NCI-H460 (cell line): ENCODE data around the gene TSHZ3. TPM values are rescaled to one million over a fixed set of nuclear protein-coding genes. Genes with fewer than 3 reads are reported as not detected.

Source experiments
- DNase-seq: peaks from one replicate; pipeline ENCODE4 v3.0.0-alpha.2; 2016; ENCODE audit warnings: low read depth; ENCODE audit errors: extremely low read depth
- total RNA-seq: library from RNA; depleted of rRNA; stranded (reverse); fragments of >200 nt; shearing (Covaris generic); gene quantifications from 2 replicates; pipeline ENCODE4 v1.2.3, GENCODE V29; 2014

TSHZ3 gene
- total RNA-seq, 1 experiment from 2014 or later: 0.12 TPM

DNA sequence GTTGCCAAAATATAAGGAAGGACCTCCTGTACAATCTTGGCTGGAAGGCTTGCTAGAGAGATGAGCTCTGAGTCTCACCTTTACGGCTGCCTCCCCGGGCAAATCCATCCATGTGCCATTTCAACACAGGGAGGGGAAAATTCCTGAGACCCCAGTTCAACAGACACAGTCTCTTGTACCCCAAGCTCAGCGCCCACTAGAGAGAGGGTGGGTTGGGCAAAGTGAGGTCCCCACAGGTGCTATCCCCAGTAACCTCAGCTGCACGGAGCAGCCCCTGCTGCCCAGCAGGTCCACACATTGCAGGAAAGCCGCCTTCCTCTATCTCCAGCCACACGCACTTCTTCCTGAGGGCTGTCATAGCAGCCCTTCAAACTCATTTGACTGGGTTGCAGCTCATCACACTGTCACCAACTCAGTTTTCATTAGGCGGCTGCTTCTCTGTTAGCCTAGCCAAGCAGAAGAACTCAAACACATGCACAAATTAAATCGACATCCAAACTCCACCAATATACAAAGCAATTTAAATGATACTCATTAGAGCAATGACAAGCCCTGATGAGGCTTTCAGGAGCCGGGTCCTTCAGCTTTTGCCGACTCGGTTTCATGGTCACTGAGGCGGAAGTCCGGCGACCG lies 80.4 kb downstream of the TSHZ3 start:
- DNase-seq: no peak

- no peak for DNase-seq
Measured at GRCh38 chr19:31266731-31267130, 82.5 kb downstream of the TSHZ3 start.

- DNase-seq: no peak
Measured at GRCh38 chr19:31266196-31266595, 83.0 kb downstream of the TSHZ3 start.

DNA sequence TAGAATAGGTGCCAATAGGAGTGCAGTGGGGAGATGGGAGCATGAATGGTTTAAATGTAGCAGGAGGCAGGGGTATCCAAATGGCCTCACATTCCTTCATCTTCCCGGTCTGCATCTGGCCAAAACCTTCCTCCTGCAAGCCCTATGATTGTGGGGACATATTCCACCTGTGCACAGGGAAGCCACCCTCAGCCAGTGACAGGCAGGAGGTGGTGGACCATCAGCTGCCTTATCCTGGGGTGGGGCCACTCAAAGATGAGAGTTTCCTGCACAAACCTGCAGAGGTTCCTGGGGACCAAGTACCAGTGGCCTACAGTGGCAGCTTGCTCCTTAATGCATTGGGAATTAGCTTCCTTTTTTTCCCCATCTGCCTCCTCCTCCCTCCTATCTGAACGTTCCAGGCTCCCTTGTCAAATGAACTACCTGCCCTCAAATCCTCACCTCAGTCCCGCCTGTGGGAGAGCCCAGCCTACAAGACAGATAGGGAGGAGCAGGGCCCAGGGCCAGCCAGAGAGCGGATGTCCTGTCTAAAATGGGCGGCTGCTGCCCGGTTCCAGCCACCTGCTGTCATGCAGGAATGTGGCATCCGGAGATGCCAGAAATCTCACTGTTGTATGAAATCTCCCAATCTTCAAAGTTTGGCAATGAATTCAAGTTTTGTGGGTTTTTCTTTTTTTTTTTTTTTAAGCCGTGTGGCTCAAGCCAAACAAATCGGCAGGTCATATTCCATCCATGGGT lies 85.0 kb downstream of the TSHZ3 start:
- no peak for DNase-seq

DNA sequence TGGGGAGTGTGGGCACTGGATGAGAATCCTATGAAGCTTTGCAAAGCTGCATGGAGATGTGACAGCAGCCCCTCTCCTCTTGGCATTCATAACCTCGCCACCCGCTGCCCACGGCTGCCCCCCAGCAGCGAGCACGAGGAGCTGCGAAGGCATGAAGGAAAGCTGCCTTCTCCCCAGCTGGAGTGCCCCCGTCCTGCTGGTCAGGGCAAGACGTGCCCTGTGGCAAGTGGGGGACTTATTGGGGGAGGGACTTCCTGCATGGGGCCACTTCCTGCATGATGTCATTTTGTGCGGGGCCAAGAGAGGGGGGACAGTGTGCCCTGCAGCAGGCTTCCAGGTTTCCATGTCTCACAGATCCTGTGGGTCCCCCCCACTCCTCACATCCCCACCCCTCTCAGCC lies 85.9 kb downstream of the TSHZ3 start:
- DNase-seq: no peak

GRCh38 chr19:31262725-31263191 lies 86.5 kb downstream of the TSHZ3 start:
- DNase-seq: no peak

GRCh38 chr19:31261603-31262212 lies 87.5 kb downstream of the TSHZ3 start:
- no peak for DNase-seq

DNA sequence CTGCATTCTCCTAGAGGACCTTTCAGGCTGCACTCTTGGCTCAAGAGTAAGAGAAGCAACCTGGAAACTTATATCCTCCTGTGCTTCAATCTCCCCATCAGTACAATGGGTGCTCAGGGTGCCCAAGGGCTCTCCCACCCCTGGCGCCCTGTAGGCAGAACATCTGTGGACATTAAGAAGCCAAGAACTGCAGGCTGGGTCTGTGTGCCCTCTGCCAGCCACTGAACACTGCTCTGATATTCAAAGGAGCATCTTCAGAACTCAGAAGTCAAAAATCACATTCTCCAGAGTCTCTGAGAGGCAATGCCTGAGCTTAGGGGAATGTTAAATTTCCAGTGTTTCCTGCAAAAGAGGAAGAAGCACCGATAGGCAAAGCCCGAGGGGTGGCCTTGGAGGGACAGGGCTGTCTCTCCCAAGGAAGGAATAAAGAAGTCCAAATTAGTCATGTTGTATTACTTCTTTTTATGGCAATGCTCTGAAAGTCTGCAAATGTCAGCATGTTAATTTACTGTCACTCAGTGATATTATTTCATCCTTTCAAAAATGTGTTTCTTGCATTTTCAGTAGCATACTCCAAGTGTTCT lies 88.1 kb downstream of the TSHZ3 start:
- DNase-seq: no peak

- no peak for DNase-seq
Measured at GRCh38 chr19:31260171-31260933, 88.9 kb downstream of the TSHZ3 start.

GRCh38 chr19:31258211-31259052 lies 90.8 kb downstream of the TSHZ3 start:
- no peak for DNase-seq

GRCh38 chr19:31257426-31258130 lies 91.7 kb downstream of the TSHZ3 start:
- no peak for DNase-seq

- DNase-seq: no peak
Measured at GRCh38 chr19:31257025-31257424, 92.2 kb downstream of the TSHZ3 start.

- no peak for DNase-seq
Measured at GRCh38 chr19:31256593-31256960, 92.7 kb downstream of the TSHZ3 start.

GRCh38 chr19:31255831-31256592 lies 93.2 kb downstream of the TSHZ3 start:
- no peak for DNase-seq

- no peak for DNase-seq
Measured at GRCh38 chr19:31255174-31255799, 93.9 kb downstream of the TSHZ3 start.

DNA sequence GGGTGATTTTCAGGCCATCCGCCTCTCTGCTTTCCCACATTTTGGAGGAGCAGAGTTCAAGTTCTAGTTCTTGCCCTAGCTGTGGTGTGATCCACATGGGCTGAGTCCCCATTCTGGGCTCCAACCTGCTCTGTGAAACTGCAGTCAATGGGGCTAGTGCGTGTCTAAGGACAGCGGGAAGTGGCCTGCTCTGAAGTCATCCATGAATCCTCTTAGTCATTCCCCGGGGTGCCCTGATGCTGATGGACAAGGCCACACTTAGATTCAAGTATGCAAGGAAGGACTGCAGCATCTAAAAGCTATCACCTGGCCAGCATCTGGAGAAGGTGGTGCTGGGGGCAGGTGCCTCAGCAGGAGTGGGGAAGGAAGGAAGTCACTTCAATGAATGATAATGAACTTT lies 94.6 kb downstream of the TSHZ3 start:
- DNase-seq: no peak

- DNase-seq: no peak
Measured at GRCh38 chr19:31254180-31254551, 95.1 kb downstream of the TSHZ3 start.

DNA sequence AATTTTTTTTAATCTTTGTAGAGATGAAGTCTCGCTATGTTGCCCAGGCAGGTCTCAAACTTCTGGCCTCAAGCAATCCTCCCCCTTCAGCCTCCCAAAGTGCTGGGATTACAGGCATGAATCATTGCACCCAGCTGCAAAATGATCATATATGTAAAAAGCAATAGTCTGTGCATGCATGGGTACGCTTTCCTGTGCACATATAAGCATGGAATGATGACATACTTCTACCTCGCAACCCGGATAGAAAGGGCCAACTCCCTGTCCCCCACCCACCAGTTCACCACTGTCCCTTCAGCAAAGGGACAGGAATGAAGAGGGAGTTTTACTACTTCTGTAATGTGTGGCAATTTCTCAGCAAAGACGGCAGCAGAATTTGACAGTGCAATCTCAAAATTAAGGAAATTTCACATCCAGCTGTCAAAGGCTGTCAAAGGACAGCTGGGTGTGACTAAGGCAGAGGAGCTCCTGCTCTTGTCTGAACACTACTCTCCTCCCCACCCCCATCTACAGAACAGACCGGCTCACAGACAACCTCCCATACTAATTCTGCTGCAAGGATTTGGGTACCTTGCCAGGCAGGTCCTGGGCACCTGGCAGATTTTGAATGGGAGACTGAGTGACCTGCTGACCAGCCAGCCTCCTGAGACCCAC lies 95.6 kb downstream of the TSHZ3 start:
- no peak for DNase-seq
